Stimulated activated CD4-positive, alpha-beta T cell treated with anti-CD3 and anti-CD28 coated beads, Interleukin-1b, Interleukin-23, amount 100 ng/mL, for 48 hours (primary cell): Measurements from ENCODE around the gene BICRA.
A peak's percentile ranks its signal among the peaks of the same experiment; 100 is the strongest.

Experiments
- DNase-seq: peaks from one replicate; pipeline ENCODE4 v3.0.0-alpha.2; 2020

The BICRA gene

GRCh38 chr19:47601180-47601904, 7.6 kb upstream of the BICRA start:
- no peak for DNase-seq

- DNase-seq = no peak
These were observed 5.0 kb upstream of the BICRA start for GRCh38 chr19:47603706-47604565.

GRCh38 chr19:47607564-47608073, 1.3 kb upstream of the BICRA start:
- DNase-seq = no peak

DNA sequence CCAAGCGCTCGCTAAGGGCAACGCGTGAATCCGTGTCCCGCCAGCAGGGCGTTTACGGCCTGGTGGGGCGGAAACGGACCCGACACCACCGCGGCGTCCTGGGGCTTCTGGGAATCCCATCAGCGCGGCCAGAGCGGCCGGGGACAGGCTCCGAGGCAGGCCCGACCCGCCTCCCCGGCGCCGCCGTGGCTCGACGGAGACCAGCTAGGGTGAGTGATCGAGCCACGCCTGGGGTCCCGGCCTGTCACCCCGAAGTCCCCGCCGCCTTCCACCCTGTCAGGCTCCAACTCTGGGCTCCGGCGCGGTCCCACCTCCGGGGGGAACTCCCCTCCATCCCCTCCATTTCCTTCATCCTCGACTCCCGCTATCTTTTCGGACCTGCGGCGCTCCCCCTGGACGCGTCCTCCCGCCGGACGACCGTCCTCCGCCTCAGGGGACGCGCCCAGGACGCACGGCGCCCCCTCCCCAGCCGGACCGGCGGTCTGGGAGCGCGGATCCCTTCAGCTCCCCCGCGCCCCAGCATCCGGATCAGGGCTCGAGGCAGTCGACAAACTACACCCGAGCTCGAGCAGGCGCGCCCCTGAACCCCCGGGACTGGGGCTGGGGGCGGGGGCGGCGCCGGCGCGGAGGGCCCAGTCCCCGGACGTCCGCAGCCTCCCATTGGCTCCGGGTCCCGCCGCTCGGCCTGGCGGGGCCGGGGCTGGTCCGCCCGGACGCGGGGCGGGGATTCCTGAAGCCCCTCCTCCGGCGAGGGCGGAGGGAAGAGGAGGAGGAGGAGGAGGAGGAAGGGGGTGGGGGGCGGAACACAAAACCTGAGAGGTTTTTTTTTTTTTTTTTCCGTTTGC, 638 bp upstream of the BICRA start:
- DNase-seq = peak; percentile 95

DNA sequence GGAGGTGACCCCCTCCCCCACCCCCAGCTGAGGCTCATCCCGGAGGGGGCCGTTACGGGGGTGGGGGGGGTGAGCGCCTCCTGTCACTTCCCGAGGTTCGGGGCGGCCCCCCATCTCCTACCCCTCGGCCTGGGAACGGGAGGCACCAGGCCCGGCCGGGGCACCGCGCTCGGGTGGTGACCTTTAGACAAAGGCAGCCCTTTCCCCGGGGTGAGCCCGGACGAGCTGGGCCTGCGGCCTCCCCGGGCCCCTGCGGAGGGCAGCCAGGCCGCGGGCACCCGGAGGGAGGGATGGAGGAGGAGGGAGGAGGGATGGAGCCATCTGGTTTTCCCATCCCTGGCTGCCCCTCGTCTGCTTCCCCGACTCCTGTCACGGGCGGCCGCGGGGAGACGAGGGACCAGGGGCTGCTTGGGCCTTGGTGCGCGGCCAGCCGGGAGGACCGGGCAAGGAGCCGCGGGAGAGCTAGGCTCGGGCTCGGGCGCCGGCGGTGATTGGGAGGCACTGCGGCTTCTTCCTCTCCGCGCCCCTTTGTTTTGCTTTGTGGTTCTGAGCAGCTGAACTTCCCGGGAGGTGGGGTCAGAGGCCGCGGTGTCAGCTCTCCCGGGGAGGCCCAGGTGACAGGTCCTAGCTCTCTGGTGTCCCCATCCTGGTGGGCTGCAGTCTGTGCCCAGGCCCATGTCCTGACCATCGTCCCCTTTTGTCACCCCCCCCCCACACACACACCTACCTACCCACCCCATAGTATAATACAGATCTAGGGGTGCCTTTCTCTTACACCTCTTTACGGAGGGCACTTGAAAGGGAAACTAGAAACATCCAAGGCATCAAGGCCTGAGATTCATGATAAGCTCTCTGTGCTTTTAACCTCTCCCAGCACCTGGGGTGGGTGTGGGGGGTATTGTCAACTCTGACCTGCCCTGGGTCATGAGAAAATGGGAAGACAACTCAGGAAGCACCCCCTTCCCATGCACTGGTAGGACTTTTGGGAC, 1.3 kb downstream of the BICRA start:
- peak; percentile 38 for DNase-seq

GRCh38 chr19:47610902-47611301, 2.0 kb downstream of the BICRA start:
- DNase-seq = no peak

GRCh38 chr19:47613165-47614020, 4.5 kb downstream of the BICRA start:
- DNase-seq = no peak

DNA sequence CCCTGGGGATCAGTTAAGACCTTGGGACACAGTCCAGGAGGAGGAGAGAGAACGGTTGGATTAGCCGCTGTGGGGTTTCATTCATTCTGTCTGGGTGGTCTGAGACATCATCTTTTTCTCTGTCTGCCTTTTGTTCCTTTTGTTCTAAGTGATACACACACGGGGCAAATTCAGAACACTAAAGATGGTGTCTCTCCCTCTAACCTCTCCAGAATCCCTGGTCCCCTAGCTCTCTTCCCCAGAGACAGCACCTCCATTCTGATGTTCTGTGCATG, 5.0 kb downstream of the BICRA start:
- no peak for DNase-seq

GRCh38 chr19:47614559-47614958, 5.6 kb downstream of the BICRA start:
- DNase-seq = no peak

- DNase-seq = no peak
These were observed 6.3 kb downstream of the BICRA start for GRCh38 chr19:47615230-47615629.

DNA sequence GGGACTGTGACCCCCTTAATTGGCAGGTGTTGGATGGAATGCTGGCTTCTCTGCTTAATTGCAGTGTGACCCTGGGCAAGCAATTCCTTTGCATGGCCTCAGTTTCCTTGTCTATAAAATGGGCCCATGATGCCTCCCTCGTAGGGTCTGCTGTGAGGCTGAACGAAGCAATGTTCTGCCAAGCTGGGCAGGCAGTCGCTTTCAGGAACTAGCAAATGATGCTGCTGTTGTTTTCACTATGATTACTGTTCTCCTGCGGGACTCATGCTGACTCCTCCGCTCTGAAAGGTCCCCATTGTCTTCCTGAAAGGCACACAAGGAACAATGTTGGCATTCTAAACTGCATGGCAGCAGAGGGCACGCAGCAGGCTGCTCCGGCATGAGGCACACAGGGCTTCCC, 6.8 kb downstream of the BICRA start:
- DNase-seq = no peak

DNA sequence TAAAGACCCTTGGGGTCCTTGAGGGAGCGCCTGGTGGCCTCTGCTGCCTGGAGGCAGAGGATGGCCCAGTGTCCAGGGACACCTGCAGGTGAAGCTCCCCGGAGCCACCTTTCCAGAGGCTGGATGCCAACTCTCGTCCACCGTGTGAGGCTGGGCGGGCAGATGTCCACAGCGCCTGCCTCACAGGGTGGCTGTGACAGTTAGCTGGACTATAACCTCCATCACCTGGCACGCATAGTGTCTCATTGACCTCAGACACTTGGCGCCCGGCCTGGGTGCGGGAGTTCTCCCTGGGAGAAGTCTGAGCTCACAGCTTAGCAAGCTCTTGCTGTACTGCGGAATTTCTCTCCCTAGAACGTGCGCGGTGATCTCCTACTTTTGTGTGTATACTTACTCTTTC, 9.8 kb downstream of the BICRA start:
- DNase-seq = no peak

GRCh38 chr19:47619763-47620162, 10.8 kb downstream of the BICRA start:
- no peak for DNase-seq

GRCh38 chr19:47623151-47623920, 14.4 kb downstream of the BICRA start:
- no peak for DNase-seq

GRCh38 chr19:47623921-47624391, 15.0 kb downstream of the BICRA start:
- DNase-seq = no peak

GRCh38 chr19:47625650-47626049, 16.7 kb downstream of the BICRA start:
- no peak for DNase-seq

DNA sequence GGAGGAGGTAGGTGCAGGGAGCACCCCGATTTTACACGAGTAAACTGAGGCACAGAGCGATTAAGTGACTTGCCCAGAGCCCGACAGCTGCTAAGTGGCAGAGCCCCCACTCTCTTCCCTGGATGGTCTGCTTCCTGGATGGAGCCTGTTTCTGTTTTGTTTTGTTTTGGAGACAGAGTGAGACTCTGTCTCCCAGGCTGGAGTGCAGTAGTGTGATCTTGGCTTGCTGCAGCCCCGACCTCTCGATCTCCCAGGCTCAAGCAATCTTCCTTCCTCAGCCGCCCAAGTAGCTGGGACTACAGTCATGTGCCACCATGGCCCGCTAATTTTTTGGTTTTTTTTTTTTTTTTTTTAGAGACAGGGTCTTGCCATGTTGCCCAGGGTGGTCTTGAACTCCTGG, 17.3 kb downstream of the BICRA start:
- no peak for DNase-seq

GRCh38 chr19:47628078-47628771, 19.3 kb downstream of the BICRA start:
- no peak for DNase-seq

- DNase-seq = no peak
These were observed 21.7 kb downstream of the BICRA start for GRCh38 chr19:47630594-47630993.
